Tibial nerve (tissue), 4 donors: ENCODE results near the gene SPCS1.

ENCODE experiments used
- CTCF ChIP-seq, 5 experiments: fragments of 200-600 bp in 3 of 5; fragments of 450-650 bp in 2 of 5; sonication (generic) in 3 of 5; IDR thresholded peaks; one replicate each; pipeline ENCODE4 v1.5.1; 2016 to 2019; ENCODE audit warnings: antibody characterized with exemption in 5 of 5, mild to moderate bottlenecking in 3 of 5, moderate library complexity in 2 of 5
- EP300 ChIP-seq, 2 donors: sonication (generic); formaldehyde crosslinking; IDR thresholded peaks; one replicate each; pipeline ENCODE4 v1.6.1; 2017; ENCODE audit warnings: antibody characterized with exemption in 2 of 2, mild to moderate bottlenecking in 1 of 2
- POLR2A ChIP-seq, 2 donors: fragments of 450-650 bp; IDR thresholded peaks; one replicate each; pipeline ENCODE4 v1.6.1; 2017; ENCODE audit warnings: antibody characterized with exemption in 2 of 2, mild to moderate bottlenecking in 2 of 2, moderate library complexity in 2 of 2

GRCh38 chr3:52715714-52716305 lies 9.9 kb downstream of the SPCS1 start:
- TF ChIP-seq CTCF (IDR thresholded peaks at IDR 0.05) = no peak
- TF ChIP-seq POLR2A (IDR thresholded peaks at IDR 0.05) = no peak
- no peak for TF ChIP-seq EP300 (IDR thresholded peaks at IDR 0.05)
